ENCODE data around the gene ADAMTS4.

ADAMTS4 gene

GRCh38 chr1:161219078-161219892 lies 20.4 kb upstream of the ADAMTS4 start:
- no peak for DNase-seq

GRCh38 chr1:161218301-161219077 lies 19.6 kb upstream of the ADAMTS4 start:
- no peak for DNase-seq

GRCh38 chr1:161217831-161218230 lies 19.0 kb upstream of the ADAMTS4 start:
- no peak for DNase-seq

GRCh38 chr1:161216945-161217712 lies 18.3 kb upstream of the ADAMTS4 start:
- peak; percentile 57 for DNase-seq

- DNase-seq, result peak; percentile 68
Observed at GRCh38 chr1:161215076-161215475, 16.2 kb upstream of the ADAMTS4 start, which contains the start of gene FCER1G. Gene FCER1G (plus strand): TSS chr1:161215295. CDS start chr1:161215322, 27 bp downstream.

- DNase-seq, result no peak
Observed at GRCh38 chr1:161214369-161214768, 15.5 kb upstream of the ADAMTS4 start.

GRCh38 chr1:161209790-161210409 lies 11.0 kb upstream of the ADAMTS4 start:
- peak; percentile 76 for DNase-seq

- DNase-seq, result no peak
Observed at GRCh38 chr1:161207173-161207572, 8.3 kb upstream of the ADAMTS4 start.

GRCh38 chr1:161206411-161207140 lies 7.7 kb upstream of the ADAMTS4 start:
- DNase-seq, result no peak

- DNase-seq, result peak; percentile 97
Observed at GRCh38 chr1:161201836-161202712, 3.2 kb upstream of the ADAMTS4 start, which contains the start of gene NDUFS2. Gene NDUFS2 (plus strand): TSS chr1:161202367. CDS start chr1:161202386, 19 bp downstream.

GRCh38 chr1:161200992-161201835 lies 2.4 kb upstream of the ADAMTS4 start:
- no peak for DNase-seq

GRCh38 chr1:161200421-161200991 lies 1.7 kb upstream of the ADAMTS4 start:
- DNase-seq, result no peak

- DNase-seq, result no peak
Observed at GRCh38 chr1:161199506-161200139, 769 bp upstream of the ADAMTS4 start.

GRCh38 chr1:161198194-161198896 lies 509 bp downstream of the ADAMTS4 start:
- no peak for DNase-seq

- no peak for DNase-seq
Observed at GRCh38 chr1:161197560-161198193, 1.2 kb downstream of the ADAMTS4 start.

GRCh38 chr1:161196521-161197451 lies 2.1 kb downstream of the ADAMTS4 start:
- no peak for DNase-seq

GRCh38 chr1:161196111-161196510 lies 2.7 kb downstream of the ADAMTS4 start:
- DNase-seq, result no peak

Data from CD4-positive, alpha-beta T cell treated with Interferon gamma for 1 hour (primary cell).